Esophagus mucosa (tissue), 1 donor: ENCODE measurements around the gene BUB1B. TPM values are rescaled to one million over a fixed set of nuclear protein-coding genes. Genes with fewer than 3 reads are reported as not detected.

Experiments
- ATAC-seq: fragments of 200-7000 bp; cut with Tn5 transposase; one replicate; pipeline ENCODE4 v1.9.1; 2020
- total RNA-seq: library from RNA; stranded (reverse); gene quantifications from one replicate; pipeline ENCODE4 v1.2.4, GENCODE V29; 2023
- donor health status: DM: yes; HTN: yes; CAD: no.

The BUB1B gene
- total RNA-seq, 1 donor from 2014 or later: 15.3 TPM

- ATAC-seq: no peak
Measured at GRCh38 chr15:40183636-40184463, 23.0 kb downstream of the BUB1B start.

GRCh38 chr15:40190591-40190990, 29.7 kb downstream of the BUB1B start:
- no peak for ATAC-seq

GRCh38 chr15:40192942-40193341, 32.1 kb downstream of the BUB1B start:
- no peak for ATAC-seq

GRCh38 chr15:40197434-40197833, 36.6 kb downstream of the BUB1B start:
- no peak for ATAC-seq

- no peak for ATAC-seq
Measured at GRCh38 chr15:40198355-40199085, 37.7 kb downstream of the BUB1B start.

- no peak for ATAC-seq
Measured at GRCh38 chr15:40204100-40204499, 43.2 kb downstream of the BUB1B start.

GRCh38 chr15:40217166-40217824, 56.4 kb downstream of the BUB1B start:
- ATAC-seq: peak; percentile 91

- no peak for ATAC-seq
Measured at GRCh38 chr15:40219801-40220200, 58.9 kb downstream of the BUB1B start.

- no peak for ATAC-seq
Measured at GRCh38 chr15:40222131-40222530, 61.3 kb downstream of the BUB1B start.

- ATAC-seq: no peak
Measured at GRCh38 chr15:40226736-40227135, 65.9 kb downstream of the BUB1B start.

- ATAC-seq: no peak
Measured at GRCh38 chr15:40229316-40229715, 68.4 kb downstream of the BUB1B start.

GRCh38 chr15:40229956-40230355, 69.1 kb downstream of the BUB1B start:
- no peak for ATAC-seq

GRCh38 chr15:40232625-40233070, 71.8 kb downstream of the BUB1B start:
- ATAC-seq: peak; percentile 58

GRCh38 chr15:40233727-40234577, 73.1 kb downstream of the BUB1B start:
- ATAC-seq: peak; percentile 86

GRCh38 chr15:40234783-40235182, 73.9 kb downstream of the BUB1B start:
- peak; percentile 31 for ATAC-seq

GRCh38 chr15:40235201-40235885, 74.5 kb downstream of the BUB1B start:
- no peak for ATAC-seq

GRCh38 chr15:40238532-40239403, 77.9 kb downstream of the BUB1B start, which contains the start of gene PAK6:
PAK6 (plus strand) TSS chr15:40239063; CDS start chr15:40264786, 25,723 bp downstream.
- ATAC-seq: peak; percentile 80

- no peak for ATAC-seq
Measured at GRCh38 chr15:40239404-40239692, 78.5 kb downstream of the BUB1B start.

GRCh38 chr15:40239693-40240618, 79.1 kb downstream of the BUB1B start:
- peak; percentile 57 for ATAC-seq
